Measurements from ENCODE around the gene SH3BP2.

GRCh38 chr4:2783790-2784189 is 9.1 kb upstream of the SH3BP2 start:
- TF ChIP-seq, protein P1, sequence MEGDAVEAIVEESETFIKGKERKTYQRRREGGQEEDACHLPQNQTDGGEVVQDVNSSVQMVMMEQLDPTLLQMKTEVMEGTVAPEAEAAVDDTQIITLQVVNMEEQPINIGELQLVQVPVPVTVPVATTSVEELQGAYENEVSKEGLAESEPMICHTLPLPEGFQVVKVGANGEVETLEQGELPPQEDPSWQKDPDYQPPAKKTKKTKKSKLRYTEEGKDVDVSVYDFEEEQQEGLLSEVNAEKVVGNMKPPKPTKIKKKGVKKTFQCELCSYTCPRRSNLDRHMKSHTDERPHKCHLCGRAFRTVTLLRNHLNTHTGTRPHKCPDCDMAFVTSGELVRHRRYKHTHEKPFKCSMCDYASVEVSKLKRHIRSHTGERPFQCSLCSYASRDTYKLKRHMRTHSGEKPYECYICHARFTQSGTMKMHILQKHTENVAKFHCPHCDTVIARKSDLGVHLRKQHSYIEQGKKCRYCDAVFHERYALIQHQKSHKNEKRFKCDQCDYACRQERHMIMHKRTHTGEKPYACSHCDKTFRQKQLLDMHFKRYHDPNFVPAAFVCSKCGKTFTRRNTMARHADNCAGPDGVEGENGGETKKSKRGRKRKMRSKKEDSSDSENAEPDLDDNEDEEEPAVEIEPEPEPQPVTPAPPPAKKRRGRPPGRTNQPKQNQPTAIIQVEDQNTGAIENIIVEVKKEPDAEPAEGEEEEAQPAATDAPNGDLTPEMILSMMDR (conservative IDR thresholded peaks at IDR 0.05) = no peak
- TF ChIP-seq EZH2 (IDR thresholded peaks at IDR 0.05; ENCODE audit: low read depth) = no peak

Data from PC-9 (cell line).